H9 (cell line): ENCODE data around the gene HUS1B. TPM values are rescaled to one million over a fixed set of nuclear protein-coding genes. Genes with fewer than 3 reads are reported as not detected.
"Not testable (repeated sequence)": the region's sequence is repeated elsewhere in the genome, so short reads cannot be mapped to it uniquely, and the experiment has no call there.

ENCODE experiments used
- DNase-seq: peaks from one replicate; pipeline ENCODE4 v3.0.0-alpha.2; 2017
- H2AFZ ChIP-seq: one replicate; pipeline ENCODE4 v1.6.1; 2013; ENCODE audit warnings: mild to moderate bottlenecking, low read length, control low read depth, moderate library complexity
- H2AK5ac ChIP-seq: 2 replicates; pipeline ENCODE4 v1.6.1; 2013; ENCODE audit warnings: low read length, control low read depth, mixed read lengths; ENCODE audit not compliant: insufficient read length
- H2BK120ac ChIP-seq: one replicate; pipeline ENCODE4 v1.6.1; 2013; ENCODE audit warnings: low read depth, mild to moderate bottlenecking, low read length, control low read depth, inconsistent platforms; ENCODE audit not compliant: poor library complexity, severe bottlenecking
- H2BK12ac ChIP-seq: 2 replicates; pipeline ENCODE4 v1.6.1; 2013; ENCODE audit warnings: low read length, control low read depth, mixed read lengths, low read depth; ENCODE audit not compliant: insufficient read length
- H2BK15ac ChIP-seq: 2 replicates; pipeline ENCODE4 v1.6.1; 2013; ENCODE audit warnings: low read depth, low read length, control low read depth
- H2BK20ac ChIP-seq: one replicate; pipeline ENCODE4 v1.6.1; 2013; ENCODE audit warnings: low read depth, mild to moderate bottlenecking, low read length, control low read depth, inconsistent platforms; ENCODE audit not compliant: poor library complexity, severe bottlenecking
- H2BK5ac ChIP-seq: 2 replicates; pipeline ENCODE4 v1.6.1; 2013; ENCODE audit warnings: low read length, control low read depth, mixed read lengths; ENCODE audit not compliant: insufficient read length
- H3K14ac ChIP-seq: 2 replicates; pipeline ENCODE4 v1.6.1; 2013; ENCODE audit warnings: low read length, control low read depth; ENCODE audit not compliant: insufficient read depth
- H3K18ac ChIP-seq: 2 replicates; pipeline ENCODE4 v1.6.1; 2013; ENCODE audit warnings: low read depth, mild to moderate bottlenecking, mixed read lengths, low read length, control low read depth; ENCODE audit not compliant: insufficient read length
- H3K23ac ChIP-seq: 2 replicates; pipeline ENCODE4 v1.6.1; 2013; ENCODE audit warnings: low read length, control low read depth, mixed read lengths, low read depth; ENCODE audit not compliant: insufficient read length
- H3K23me2 ChIP-seq: 2 replicates; pipeline ENCODE4 v1.6.1; 2013; ENCODE audit warnings: low read depth, mild to moderate bottlenecking, mixed read lengths, low read length, control low read depth; ENCODE audit not compliant: insufficient read length, poor library complexity, severe bottlenecking
- H3K27ac ChIP-seq: 2 replicates; pipeline ENCODE4 v1.5.1; 2013; ENCODE audit warnings: low read length, control low read depth, mixed read lengths, low read depth; ENCODE audit not compliant: insufficient read length
- H3K27me3 ChIP-seq: 2 replicates; pipeline ENCODE4 v1.6.1; 2013; ENCODE audit warnings: low read length, control low read depth, inconsistent platforms; ENCODE audit not compliant: insufficient read depth
- H3K4ac ChIP-seq: 2 replicates; pipeline ENCODE4 v1.6.1; 2013; ENCODE audit warnings: low read depth, mild to moderate bottlenecking, control low read depth, inconsistent platforms, low read length, moderate library complexity
- H3K4me1 ChIP-seq: 2 replicates; pipeline ENCODE4 v1.6.1; 2013; ENCODE audit warnings: low read length, control low read depth, inconsistent platforms; ENCODE audit not compliant: insufficient read depth
- H3K4me2 ChIP-seq: 2 replicates; pipeline ENCODE4 v1.6.1; 2013; ENCODE audit warnings: low read length, control low read depth, mixed read lengths; ENCODE audit not compliant: insufficient read length, insufficient read depth
- H3K56ac ChIP-seq: 2 replicates; pipeline ENCODE4 v1.6.1; 2013; ENCODE audit warnings: low read depth, mild to moderate bottlenecking, mixed read lengths, low read length, control low read depth; ENCODE audit not compliant: insufficient read length
- H3K79me1 ChIP-seq: 2 replicates; pipeline ENCODE4 v1.6.1; 2013; ENCODE audit warnings: low read depth, mild to moderate bottlenecking, moderate library complexity, low read length, control low read depth, inconsistent platforms; ENCODE audit not compliant: insufficient read depth, poor library complexity, severe bottlenecking
- H3K79me2 ChIP-seq: 2 replicates; pipeline ENCODE4 v1.6.1; 2013; ENCODE audit warnings: low read length, control low read depth, inconsistent platforms; ENCODE audit not compliant: insufficient read depth
- H3K9ac ChIP-seq: 2 replicates; pipeline ENCODE4 v1.6.1; 2013; ENCODE audit warnings: low read length, control low read depth, mixed read lengths; ENCODE audit not compliant: insufficient read length; ENCODE audit errors: extremely low read depth
- H3K9me3 ChIP-seq: one replicate; pipeline ENCODE4 v1.6.1; 2013; ENCODE audit warnings: low read depth, low read length, inconsistent platforms; ENCODE audit not compliant: control insufficient read depth
- H3T11ph ChIP-seq: one replicate; pipeline ENCODE4 v1.6.1; 2013; ENCODE audit warnings: mild to moderate bottlenecking, low read length, control low read depth, inconsistent platforms
- H4K20me1 ChIP-seq: one replicate; pipeline ENCODE4 v1.6.1; 2013; ENCODE audit not compliant: control insufficient read depth, insufficient read length, insufficient read depth
- H4K5ac ChIP-seq: 2 replicates; pipeline ENCODE4 v1.6.1; 2013; ENCODE audit warnings: low read depth, mild to moderate bottlenecking, mixed read lengths, low read length, control low read depth; ENCODE audit not compliant: insufficient read length
- H4K8ac ChIP-seq: replicated peaks from 2 replicates; pipeline ENCODE4 v1.6.1; 2013; ENCODE audit warnings: low read length, control low read depth, mixed read lengths, low read depth; ENCODE audit not compliant: insufficient read length
- H4K91ac ChIP-seq: 2 replicates; pipeline ENCODE4 v1.6.1; 2013; ENCODE audit warnings: low read depth, mild to moderate bottlenecking, moderate library complexity, mixed read lengths, low read length, control low read depth; ENCODE audit not compliant: insufficient read length
- H3K27ac Mint-ChIP-seq, 3 experiments: 2 replicates in 2 of 3; 3 replicates in 1 of 3; pipeline ENCODE4 v1.8.0; 2020 to 2021; ENCODE audit warnings: mixed read lengths in 3 of 3, mild to moderate bottlenecking in 1 of 3, moderate library complexity in 1 of 3
- H3K27me3 Mint-ChIP-seq: 2 replicates; pipeline ENCODE4 v1.8.0; 2021; ENCODE audit warnings: low read depth, mild to moderate bottlenecking, moderate library complexity, mixed read lengths
- H3K36me3 Mint-ChIP-seq, 3 experiments: 2 replicates in 2 of 3; 3 replicates in 1 of 3; pipeline ENCODE4 v1.8.0; 2020 to 2021; ENCODE audit warnings: low read depth in 3 of 3, mixed read lengths in 3 of 3; ENCODE audit not compliant: insufficient read depth in 1 of 3
- H3K4me1 Mint-ChIP-seq, 2 experiments: 2 replicates each; pipeline ENCODE4 v1.8.0; 2020; ENCODE audit warnings: mixed read lengths in 2 of 2
- H3K4me3 Mint-ChIP-seq, 2 experiments: 2 replicates in 1 of 2; 3 replicates in 1 of 2; pipeline ENCODE4 v1.8.0; 2020 to 2021; ENCODE audit warnings: mild to moderate bottlenecking in 2 of 2, mixed read lengths in 2 of 2, moderate library complexity in 1 of 2
- H3K9me3 Mint-ChIP-seq, 2 experiments: 2 replicates in 1 of 2; 3 replicates in 1 of 2; pipeline ENCODE4 v1.8.0; 2020; ENCODE audit warnings: mild to moderate bottlenecking in 2 of 2, mixed read lengths in 2 of 2, moderate library complexity in 1 of 2
- WGBS: extraction: QIAGEN DNeasy Blood & Tissue Kit; methylation state at CpG from one replicate; pipeline ENCODE4 v1.1.7; 2013; ENCODE audit warnings: missing lambda C conversion rate, low lambda C conversion rate, mixed read lengths; ENCODE audit not compliant: insufficient read length; ENCODE audit errors: extremely low coverage; 5-methylcytosine and 5-hydroxymethylcytosine counted together
- total RNA-seq: library from RNA; stranded (reverse); gene quantifications from 2 replicates; pipeline ENCODE4 v1.2.1, GENCODE V29; 2021
- TF ChIP-seq, protein P1 (sequence below): fragments of 200-600 bp; sonication (generic); conservative IDR thresholded peaks from 3 replicates; pipeline ENCODE4 v1.8.0; 2021; ENCODE audit warnings: antibody characterized with exemption, mild to moderate bottlenecking

HUS1B gene
- total RNA-seq, 1 experiment from 2014 or later, result 0.96 TPM

DNA sequence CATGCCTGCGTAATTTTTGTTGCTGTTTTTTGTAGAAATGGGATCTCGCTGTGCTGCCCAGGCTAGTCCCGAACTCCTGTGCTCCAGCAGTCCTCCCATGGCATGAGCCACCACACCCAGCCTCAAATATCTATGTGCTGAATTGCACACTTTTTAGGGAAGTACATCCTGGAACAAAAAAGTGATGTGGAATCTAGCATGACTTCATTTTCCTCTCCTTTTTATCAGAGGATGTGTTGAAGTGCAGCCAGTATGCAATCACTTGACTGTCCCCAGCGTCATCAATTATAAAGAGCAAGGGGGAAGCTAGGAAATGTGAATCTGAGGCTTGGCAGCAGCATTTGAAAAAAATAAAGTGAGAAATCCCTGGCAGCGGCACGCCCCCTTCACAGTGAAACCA is 42.4 kb upstream of the HUS1B start:
- Histone ChIP-seq H3K4me1 (peaks cover 2% of the 10 kb centered on the region; the same call in 1 of the 2 replicates), H2BK20ac (no peak overlapping the region), H2BK12ac (no peak overlapping the region), H3K23me2 (no peaks in the 10 kb centered on the region), H2AK5ac (no peak overlapping the region), H2BK15ac (no peak overlapping the region), H3K79me1 (no peaks in the 10 kb centered on the region), H4K5ac (no peak overlapping the region), H3K9ac (no peak overlapping the region), H3K79me2 (no peaks in the 10 kb centered on the region), H2BK120ac (no peak overlapping the region), H3K56ac (no peak overlapping the region), H2BK5ac (no peak overlapping the region), H3K4me2 (no peak overlapping the region), H3K23ac (no peak overlapping the region), H3K4ac (no peak overlapping the region), H3K18ac (no peak overlapping the region), H4K8ac (no peak overlapping the region), H3T11ph (no peak overlapping the region), H3K27ac (no peak overlapping the region), H3K14ac (no peak overlapping the region), H3K9me3 (no peaks in the 10 kb centered on the region), H4K20me1 (no peaks in the 10 kb centered on the region), H2AFZ (no peak overlapping the region), H3K27me3 (no peaks in the 10 kb centered on the region), H4K91ac (no peak overlapping the region)
- Mint-ChIP-seq H3K9me3 (no peaks in the 10 kb centered on the region; a peak in 1 of 5 replicates), H3K36me3 (peaks cover 0 to 5% (median 0%) of the 10 kb centered on the region in 3 experiments; a peak in 2 of 7 replicates), H3K4me1 (peaks cover 17 to 39% of the 10 kb centered on the region in 2 experiments), H3K4me3 (no peak overlapping the region), H3K27ac (no peak overlapping the region; a peak in 1 of 7 replicates), H3K27me3 (no peaks in the 10 kb centered on the region)
- TF ChIP-seq, protein P1, sequence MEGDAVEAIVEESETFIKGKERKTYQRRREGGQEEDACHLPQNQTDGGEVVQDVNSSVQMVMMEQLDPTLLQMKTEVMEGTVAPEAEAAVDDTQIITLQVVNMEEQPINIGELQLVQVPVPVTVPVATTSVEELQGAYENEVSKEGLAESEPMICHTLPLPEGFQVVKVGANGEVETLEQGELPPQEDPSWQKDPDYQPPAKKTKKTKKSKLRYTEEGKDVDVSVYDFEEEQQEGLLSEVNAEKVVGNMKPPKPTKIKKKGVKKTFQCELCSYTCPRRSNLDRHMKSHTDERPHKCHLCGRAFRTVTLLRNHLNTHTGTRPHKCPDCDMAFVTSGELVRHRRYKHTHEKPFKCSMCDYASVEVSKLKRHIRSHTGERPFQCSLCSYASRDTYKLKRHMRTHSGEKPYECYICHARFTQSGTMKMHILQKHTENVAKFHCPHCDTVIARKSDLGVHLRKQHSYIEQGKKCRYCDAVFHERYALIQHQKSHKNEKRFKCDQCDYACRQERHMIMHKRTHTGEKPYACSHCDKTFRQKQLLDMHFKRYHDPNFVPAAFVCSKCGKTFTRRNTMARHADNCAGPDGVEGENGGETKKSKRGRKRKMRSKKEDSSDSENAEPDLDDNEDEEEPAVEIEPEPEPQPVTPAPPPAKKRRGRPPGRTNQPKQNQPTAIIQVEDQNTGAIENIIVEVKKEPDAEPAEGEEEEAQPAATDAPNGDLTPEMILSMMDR, result no peak
- WGBS, result no CpG with 5 or more reads among the region's 6 CpGs
- DNase-seq, result no peak

DNA sequence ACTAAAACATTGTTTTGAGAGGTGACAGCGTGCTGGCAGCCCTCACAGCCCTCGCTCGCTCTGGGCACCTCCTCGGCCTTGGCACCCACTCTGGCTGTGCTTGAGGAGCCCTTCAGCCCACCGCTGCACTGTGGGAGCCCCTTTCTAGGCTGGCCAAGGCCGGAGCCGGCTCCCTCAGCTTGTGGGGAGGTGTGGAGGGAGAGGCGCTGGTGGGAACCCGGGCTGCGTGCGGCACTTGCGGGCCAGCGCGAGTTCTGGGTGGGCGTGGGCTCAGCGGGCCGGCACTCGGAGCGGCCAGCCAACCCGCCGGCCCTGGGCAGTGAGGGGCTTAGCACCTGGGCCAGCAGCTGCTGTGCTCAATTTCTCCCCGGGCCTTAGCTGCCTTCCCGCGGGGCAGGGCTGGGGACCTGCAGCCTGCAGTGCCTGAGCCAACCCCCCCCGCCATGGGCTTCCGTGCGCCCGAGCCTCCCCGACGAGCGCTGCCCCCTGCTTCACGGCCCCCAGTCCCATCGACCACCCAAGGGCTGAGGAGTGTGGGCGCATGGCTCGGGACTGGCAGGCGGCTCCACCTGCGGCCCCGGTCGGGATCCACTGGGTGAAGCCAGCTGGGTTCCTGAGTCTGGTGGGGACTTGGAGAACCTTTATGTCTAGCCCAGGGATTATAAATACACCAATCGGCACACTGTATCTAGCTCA is 37.7 kb upstream of the HUS1B start:
- H2BK12ac ChIP-seq, DNase-seq, H2BK20ac ChIP-seq, H2BK120ac ChIP-seq, H3K18ac ChIP-seq, H3K79me1 ChIP-seq, H3K27me3 ChIP-seq, H3K27me3 Mint-ChIP-seq, H4K91ac ChIP-seq, H3K4ac ChIP-seq, H3T11ph ChIP-seq, H2AK5ac ChIP-seq, H3K23me2 ChIP-seq, H3K27ac ChIP-seq, H2AFZ ChIP-seq, H3K9me3 ChIP-seq, H3K56ac ChIP-seq, H2BK15ac ChIP-seq, H4K8ac ChIP-seq, H3K4me1 ChIP-seq, H3K14ac ChIP-seq, H3K23ac ChIP-seq, H3K4me2 ChIP-seq, H4K5ac ChIP-seq, H3K36me3 Mint-ChIP-seq, H2BK5ac ChIP-seq, H3K9me3 Mint-ChIP-seq, H3K9ac ChIP-seq, H4K20me1 ChIP-seq: not testable (repeated sequence)
- Mint-ChIP-seq H3K4me1 (peaks cover 23 to 38% of the 10 kb centered on the region in 2 experiments), H3K27ac (peak overlapping the region in 1 of 3 experiments; percentile 53; a peak in 1 of 7 replicates), H3K4me3 (peak overlapping the region; percentile 66 to 95; a peak in 4 of 5 replicates)
- peaks cover 16% of the 10 kb centered on the region; the same call in 1 of the 2 replicates for H3K79me2 ChIP-seq
- no CpG with 5 or more reads among the region's 40 CpGs for WGBS
